Stimulated activated naive CD4-positive, alpha-beta T cell (primary cell): ENCODE results near the gene ATP11B.
"Not testable (repeated sequence)": the region's sequence is repeated elsewhere in the genome, so short reads cannot be mapped to it uniquely, and the experiment has no call there.

Experiments
- DNase-seq, 6 experiments: peaks; one replicate each; lab custom pipeline; 2025; lab: John Stamatoyannopoulos, UW

The ATP11B gene

GRCh38 chr3:182837855-182838454 is 44.7 kb downstream of the ATP11B start:
- peak in 2 of 6 experiments; percentile 19 to 33 for DNase-seq

DNA sequence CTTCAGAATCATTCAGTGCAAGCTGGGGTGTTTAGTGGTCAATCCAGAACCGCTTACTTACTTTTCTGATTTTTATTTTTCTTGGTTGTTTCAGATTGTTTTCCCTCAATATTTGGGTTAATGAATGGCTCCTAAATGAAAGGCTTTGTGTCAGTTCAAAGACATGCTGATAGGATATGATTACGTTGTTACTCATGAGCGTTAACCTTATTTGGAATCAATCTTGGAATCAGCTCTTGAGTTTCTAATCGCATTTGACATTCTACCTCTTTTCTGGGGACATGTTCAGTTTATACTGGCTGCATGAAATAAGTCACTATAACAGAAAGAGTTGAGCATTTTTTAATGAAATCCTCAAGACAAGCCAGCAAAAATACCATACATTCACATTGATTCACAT is 50.2 kb downstream of the ATP11B start:
- DNase-seq, result no peak

DNA sequence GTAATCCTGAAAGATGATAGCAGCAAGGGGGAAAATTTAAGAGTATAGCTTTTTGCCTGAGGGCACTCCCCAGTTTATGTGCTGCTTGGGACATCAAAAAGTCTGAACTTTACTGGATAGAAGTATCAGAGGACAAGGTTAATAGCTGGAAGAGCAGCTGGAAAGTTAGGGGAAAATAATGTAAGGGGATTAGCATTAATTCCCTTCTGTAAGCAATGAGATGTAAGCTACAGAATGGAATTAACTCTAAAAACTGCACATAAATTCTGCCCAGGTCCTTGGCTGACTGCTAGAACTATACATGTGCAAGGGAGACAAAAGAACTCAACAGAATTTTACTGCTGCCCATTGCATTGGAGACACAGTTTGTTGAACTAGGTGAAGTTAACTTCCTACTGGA is 55.6 kb downstream of the ATP11B start:
- no peak for DNase-seq

GRCh38 chr3:182855076-182855475 is 61.8 kb downstream of the ATP11B start:
- no peak for DNase-seq

DNA sequence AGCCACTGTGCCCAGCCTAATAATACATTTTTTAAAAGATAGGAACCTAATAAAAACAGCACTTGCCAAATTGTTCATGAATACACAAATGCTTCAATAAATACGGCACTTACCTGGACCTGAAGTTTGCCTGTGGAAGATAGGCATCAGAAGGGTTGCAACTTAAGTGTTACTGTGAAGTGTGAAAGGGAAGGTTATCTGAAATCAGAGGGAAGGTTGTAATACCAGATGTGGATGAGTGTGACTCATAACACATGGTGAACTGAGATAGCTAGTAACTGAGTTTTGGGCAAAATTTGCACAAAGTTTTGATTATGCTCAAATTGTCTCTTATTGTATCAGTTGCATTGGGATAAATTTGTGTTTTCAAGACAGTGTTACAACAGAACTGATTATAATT is 68.0 kb downstream of the ATP11B start:
- no peak for DNase-seq

DNA sequence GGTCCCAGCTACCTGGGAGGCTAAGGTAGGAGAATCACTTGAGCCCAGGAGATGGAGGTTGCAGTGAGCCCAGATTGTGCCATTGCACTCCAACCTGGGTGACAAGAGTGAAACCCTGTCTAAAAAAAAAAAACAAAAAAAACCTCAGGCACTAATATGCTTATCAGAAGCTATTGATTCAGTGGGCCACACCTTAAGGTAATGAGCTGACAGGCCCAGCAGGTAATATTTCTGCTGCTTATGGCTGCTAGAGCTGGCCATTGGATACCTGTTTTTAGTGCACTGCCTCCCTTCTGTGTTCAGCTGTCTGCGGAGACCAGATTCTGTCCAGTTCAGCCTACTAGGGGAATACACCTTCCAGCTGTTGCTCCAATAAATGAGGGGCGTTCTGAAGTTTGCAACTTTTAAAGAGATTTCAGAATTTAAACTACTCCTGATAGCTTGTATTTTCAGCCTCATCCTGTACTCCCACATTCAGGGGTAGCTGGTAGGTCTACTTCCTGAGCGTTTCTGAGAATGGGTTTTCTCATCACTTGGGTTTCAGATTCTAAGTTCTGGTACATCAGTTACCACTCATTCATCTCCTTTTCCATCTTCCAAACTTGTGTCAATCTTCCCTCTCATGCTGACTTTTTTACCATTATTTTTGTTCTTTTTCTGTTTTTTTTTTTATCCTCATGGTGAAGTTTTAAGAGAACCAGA is 69.0 kb downstream of the ATP11B start:
- DNase-seq, result no peak

- no peak for DNase-seq
Observed at GRCh38 chr3:182869059-182869458, 75.8 kb downstream of the ATP11B start.

GRCh38 chr3:182870917-182871316 is 77.6 kb downstream of the ATP11B start:
- DNase-seq, result not testable (repeated sequence)

DNA sequence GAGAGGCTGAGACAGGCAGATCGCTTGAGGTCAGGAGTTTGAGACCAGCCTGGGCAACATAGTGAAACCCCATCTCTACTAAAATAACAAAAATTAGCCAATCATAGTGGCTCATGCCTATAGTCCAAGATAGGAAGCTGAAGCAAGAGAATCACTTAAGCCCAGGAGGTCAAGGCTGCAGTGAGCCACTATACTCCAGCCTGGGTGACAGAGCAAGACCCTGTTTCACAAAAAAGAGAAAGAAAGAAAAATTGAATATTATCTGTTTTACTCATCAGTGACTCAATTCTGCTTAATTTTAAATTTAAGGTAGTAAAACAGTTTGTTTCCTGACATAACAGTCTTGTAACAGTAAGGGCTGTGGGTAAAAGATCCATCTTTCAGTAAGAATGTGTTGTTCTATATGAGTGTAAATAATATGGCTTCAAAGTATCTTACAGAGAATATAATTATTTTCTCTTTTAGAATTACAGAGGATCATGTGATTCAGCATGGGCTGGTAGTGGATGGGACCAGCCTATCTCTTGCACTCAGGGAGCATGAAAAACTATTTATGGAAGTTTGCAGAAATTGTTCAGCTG is 85.8 kb downstream of the ATP11B start:
- DNase-seq, result no peak

DNA sequence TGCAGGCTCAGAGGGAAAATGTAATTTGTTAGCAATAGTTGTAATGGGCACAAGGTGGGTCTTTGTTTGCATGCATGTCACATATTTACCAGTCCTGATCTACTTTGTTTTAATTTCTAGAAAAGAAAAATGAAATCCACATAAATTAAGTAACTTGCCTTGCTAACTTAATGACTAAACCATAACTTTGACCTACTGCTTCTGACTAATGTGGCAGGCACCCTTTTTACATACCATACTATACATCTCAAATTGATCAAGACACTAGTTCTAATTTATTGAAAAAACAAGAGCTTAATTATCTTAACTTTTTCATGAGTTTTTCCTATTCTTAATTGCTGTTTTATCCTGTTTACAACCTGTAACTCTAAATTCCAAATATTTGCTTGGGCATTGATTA is 93.2 kb downstream of the ATP11B start:
- no peak for DNase-seq

DNA sequence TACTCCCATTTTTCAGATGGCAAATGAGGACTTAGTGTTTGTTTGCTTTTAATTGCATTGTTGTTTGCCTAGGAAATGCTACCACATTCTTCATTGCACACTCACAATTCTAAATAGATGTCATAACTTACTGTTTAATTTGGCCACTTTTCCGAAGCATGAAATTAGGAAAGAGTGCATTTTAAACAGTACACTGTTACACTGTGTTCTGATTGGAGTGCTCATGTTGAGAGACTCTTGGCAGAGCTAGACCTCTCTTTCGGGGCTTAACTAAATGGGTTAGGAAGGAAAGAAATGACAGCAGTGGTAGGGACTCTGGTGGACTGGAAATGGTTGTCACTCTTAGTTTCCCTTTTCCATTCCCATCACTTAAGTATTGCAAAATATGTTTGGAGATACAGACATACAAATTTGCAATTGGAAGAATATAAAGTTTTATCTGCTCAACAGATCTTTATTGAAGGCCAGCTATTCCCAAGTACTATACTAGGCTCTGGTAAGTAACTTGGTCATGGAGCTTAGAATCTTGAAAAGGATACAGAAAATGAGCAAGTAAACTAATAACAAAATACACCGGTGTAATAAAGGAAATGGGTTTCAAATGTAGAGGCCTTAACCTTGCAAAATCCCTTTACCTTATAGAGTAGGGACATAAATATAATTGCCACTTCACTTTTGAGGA is 96.8 kb downstream of the ATP11B start:
- DNase-seq, result no peak

GRCh38 chr3:182891364-182891763 is 98.1 kb downstream of the ATP11B start:
- DNase-seq, result no peak

- DNase-seq, result no peak
Observed at GRCh38 chr3:182892226-182892625, 98.9 kb downstream of the ATP11B start.

- DNase-seq, result no peak
Observed at GRCh38 chr3:182895513-182896112, 102.3 kb downstream of the ATP11B start.

- DNase-seq, result no peak
Observed at GRCh38 chr3:182896553-182896952, 103.2 kb downstream of the ATP11B start.

DNA sequence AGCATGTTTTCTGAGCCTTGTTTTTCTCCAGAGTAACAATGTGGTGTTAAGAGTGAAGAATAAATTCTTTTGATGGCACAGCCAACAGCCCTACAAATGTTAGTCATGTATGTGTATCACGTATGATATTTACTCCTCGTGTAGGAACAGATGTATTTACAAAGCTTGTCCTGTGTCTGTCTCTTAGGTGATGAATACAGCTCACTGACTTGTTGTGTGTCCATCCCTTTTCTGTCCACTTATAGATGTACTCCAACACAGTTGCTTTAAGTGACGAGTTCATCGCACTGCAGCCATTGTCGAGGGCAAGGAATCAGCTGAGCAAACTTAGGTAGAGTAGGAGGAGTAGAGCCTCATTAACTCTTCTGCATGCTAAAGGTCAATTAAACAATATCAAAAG is 108.9 kb downstream of the ATP11B start:
- DNase-seq, result no peak

- DNase-seq, result no peak
Observed at GRCh38 chr3:182904164-182904563, 110.9 kb downstream of the ATP11B start.

- DNase-seq, result no peak
Observed at GRCh38 chr3:182905623-182906022, 112.3 kb downstream of the ATP11B start.

DNA sequence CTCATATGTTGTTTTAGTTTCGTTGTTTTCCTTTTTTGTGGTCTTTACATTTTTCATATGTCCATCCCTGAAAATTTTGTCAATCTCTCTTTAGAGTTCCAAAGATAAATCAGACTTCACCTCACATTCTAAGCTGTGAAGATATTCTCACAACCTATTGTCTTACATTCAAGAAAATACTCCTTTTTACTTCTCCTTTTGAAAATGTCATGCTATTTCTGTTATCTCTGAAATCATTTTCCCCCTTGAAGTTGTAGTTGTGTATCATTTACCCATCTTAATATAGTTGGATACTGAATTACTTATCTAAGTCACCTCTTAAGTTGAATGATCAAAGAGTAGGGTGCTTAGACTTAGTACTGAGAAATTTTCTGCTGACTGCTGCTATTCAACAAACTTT is 112.7 kb downstream of the ATP11B start:
- DNase-seq, result no peak

GRCh38 chr3:182908471-182908870 is 115.2 kb downstream of the ATP11B start:
- no peak for DNase-seq

DNA sequence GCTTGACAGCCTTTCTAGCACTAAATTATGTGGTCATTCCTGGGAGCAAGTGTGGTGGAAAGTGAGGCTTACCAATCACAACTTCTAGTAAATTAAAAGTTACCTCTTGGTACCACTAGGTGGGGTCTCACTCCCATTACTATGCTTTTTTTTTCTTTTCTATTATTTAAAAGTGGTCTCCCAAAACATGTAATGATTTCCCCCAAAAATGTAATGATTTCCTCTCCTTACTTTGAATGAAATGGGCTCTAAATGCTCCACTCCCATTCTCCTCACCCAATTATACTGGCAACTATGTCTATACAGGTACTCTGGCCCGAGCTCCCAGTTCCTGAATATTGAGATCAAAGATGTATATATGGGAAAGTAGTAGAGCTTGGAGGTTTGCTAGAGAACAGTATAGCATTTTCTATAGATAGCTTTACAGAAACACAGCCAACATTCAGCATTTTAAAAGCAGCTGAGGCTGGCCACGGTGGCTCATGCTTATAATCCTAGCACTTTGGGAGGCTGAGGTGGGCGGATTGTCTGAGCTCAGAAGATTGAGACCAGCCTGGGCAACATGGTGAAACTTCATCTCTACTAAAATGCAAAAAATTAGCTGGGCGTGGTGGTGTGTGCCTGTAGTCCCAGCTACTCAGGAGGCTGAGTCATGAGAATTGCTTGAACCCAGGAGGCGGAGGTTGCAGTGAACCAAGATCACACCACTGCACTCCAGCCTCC is 116.2 kb downstream of the ATP11B start:
- DNase-seq, result peak in 2 of 6 experiments; percentile 1 to 7
